HEK293 (cell line): ENCODE measurements around the gene BORCS5.

ENCODE experiments used
- BCL11A ChIP-seq: fragments of 450-650 bp; formaldehyde crosslinking; IDR thresholded peaks from 2 replicates; pipeline ENCODE4 v1.5.1; 2016; ENCODE audit warnings: low read depth, missing biosample characterization, missing genetic modification characterization
- KLF16 ChIP-seq: fragments of 450-650 bp; formaldehyde crosslinking; IDR thresholded peaks from 2 replicates; pipeline ENCODE4 v1.5.1; 2017; ENCODE audit warnings: missing biosample characterization, missing genetic modification characterization
- MYNN ChIP-seq: fragments of 450-650 bp; formaldehyde crosslinking; IDR thresholded peaks from 2 replicates; pipeline ENCODE4 v1.5.1; 2016; ENCODE audit warnings: missing biosample characterization, missing genetic modification characterization, borderline replicate concordance
- YY1 ChIP-seq: fragments of 450-650 bp; formaldehyde crosslinking; IDR thresholded peaks from 2 replicates; pipeline ENCODE4 v1.5.1; 2018; ENCODE audit warnings: missing biosample characterization, missing genetic modification characterization
- ZBTB1 ChIP-seq: fragments of 450-650 bp; formaldehyde crosslinking; IDR thresholded peaks from 2 replicates; pipeline ENCODE4 v1.5.1; 2016; ENCODE audit warnings: missing biosample characterization, missing genetic modification characterization
- ZNF175 ChIP-seq: fragments of 450-650 bp; formaldehyde crosslinking; IDR thresholded peaks from 2 replicates; pipeline ENCODE4 v1.5.1; 2016; ENCODE audit warnings: missing biosample characterization, missing genetic modification characterization
- ZNF211 ChIP-seq: fragments of 450-650 bp; formaldehyde crosslinking; IDR thresholded peaks from 2 replicates; pipeline ENCODE4 v1.5.1; 2016; ENCODE audit warnings: low read depth, missing biosample characterization, missing genetic modification characterization
- ZNF248 ChIP-seq: fragments of 450-650 bp; formaldehyde crosslinking; IDR thresholded peaks from 2 replicates; pipeline ENCODE4 v1.5.1; 2017; ENCODE audit warnings: missing biosample characterization, missing genetic modification characterization
- ZNF274 ChIP-seq, 2 experiments: fragments of 200-500 bp in 1 of 2; fragments of 450-650 bp in 1 of 2; sonication (Bioruptor generic) in 1 of 2; formaldehyde crosslinking in 1 of 2; IDR thresholded peaks; 2 replicates each; pipeline versions ENCODE4 v1.5.1 to v1.6.1; 2014 to 2016; ENCODE audit warnings: borderline replicate concordance in 1 of 2, inconsistent platforms in 1 of 2, low read length in 1 of 2, missing biosample characterization in 1 of 2, missing genetic modification characterization in 1 of 2
- ZNF529 ChIP-seq: fragments of 450-650 bp; formaldehyde crosslinking; IDR thresholded peaks from 2 replicates; pipeline ENCODE4 v1.5.1; 2017; ENCODE audit warnings: missing genetic modification characterization, missing biosample characterization; ENCODE audit not compliant: insufficient replicate concordance
- ZNF785 ChIP-seq: fragments of 450-650 bp; formaldehyde crosslinking; IDR thresholded peaks from 2 replicates; pipeline ENCODE4 v1.5.1; 2016; ENCODE audit warnings: missing biosample characterization, missing genetic modification characterization
- ZSCAN30 ChIP-seq: fragments of 450-650 bp; IDR thresholded peaks from 2 replicates; pipeline ENCODE4 v1.5.1; 2018; ENCODE audit warnings: missing biosample characterization, mild to moderate bottlenecking, missing genetic modification characterization, moderate library complexity
- TF ChIP-seq, protein P1 (sequence below): fragments of 450-650 bp; formaldehyde crosslinking; IDR thresholded peaks from 2 replicates; pipeline ENCODE4 v1.5.1; 2016; ENCODE audit warnings: missing biosample characterization, missing genetic modification characterization
- TF ChIP-seq, protein P2 (sequence below): fragments of 450-650 bp; formaldehyde crosslinking; IDR thresholded peaks from 2 replicates; pipeline ENCODE4 v1.5.1; 2017; ENCODE audit warnings: missing biosample characterization, missing genetic modification characterization

DNA sequence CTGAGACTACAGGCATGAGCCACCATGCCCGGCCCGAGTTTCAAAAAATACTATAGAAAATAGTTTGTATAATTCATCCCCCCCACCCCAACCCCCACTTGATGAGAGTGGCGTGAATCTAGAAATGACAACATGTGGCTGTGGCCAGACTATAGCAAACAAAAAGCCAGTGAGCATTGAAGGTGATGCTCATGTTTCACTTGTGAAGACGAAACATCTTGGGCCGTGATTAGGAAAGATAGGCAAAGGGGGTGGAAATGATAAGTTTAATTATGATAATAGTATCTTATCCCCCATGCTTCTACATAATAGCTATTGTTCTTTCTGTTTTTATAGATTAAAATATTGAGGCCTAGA lies 8.5 kb downstream of the BORCS5 start:
- no peak for TF ChIP-seq YY1 (tag by site-specific recombination)
- TF ChIP-seq, protein P1, sequence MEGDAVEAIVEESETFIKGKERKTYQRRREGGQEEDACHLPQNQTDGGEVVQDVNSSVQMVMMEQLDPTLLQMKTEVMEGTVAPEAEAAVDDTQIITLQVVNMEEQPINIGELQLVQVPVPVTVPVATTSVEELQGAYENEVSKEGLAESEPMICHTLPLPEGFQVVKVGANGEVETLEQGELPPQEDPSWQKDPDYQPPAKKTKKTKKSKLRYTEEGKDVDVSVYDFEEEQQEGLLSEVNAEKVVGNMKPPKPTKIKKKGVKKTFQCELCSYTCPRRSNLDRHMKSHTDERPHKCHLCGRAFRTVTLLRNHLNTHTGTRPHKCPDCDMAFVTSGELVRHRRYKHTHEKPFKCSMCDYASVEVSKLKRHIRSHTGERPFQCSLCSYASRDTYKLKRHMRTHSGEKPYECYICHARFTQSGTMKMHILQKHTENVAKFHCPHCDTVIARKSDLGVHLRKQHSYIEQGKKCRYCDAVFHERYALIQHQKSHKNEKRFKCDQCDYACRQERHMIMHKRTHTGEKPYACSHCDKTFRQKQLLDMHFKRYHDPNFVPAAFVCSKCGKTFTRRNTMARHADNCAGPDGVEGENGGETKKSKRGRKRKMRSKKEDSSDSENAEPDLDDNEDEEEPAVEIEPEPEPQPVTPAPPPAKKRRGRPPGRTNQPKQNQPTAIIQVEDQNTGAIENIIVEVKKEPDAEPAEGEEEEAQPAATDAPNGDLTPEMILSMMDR (tag by site-specific recombination): no peak
- TF ChIP-seq ZNF274 (IDR thresholded peaks at IDR 0.05; ENCODE audit: low read length): no peak
- no peak for TF ChIP-seq ZNF274 (tag by site-specific recombination; IDR thresholded peaks at IDR 0.05; ENCODE audit: borderline replicate concordance)
- no peak for TF ChIP-seq MYNN
- no peak for TF ChIP-seq BCL11A (tag by site-specific recombination)
- TF ChIP-seq, protein P2, sequence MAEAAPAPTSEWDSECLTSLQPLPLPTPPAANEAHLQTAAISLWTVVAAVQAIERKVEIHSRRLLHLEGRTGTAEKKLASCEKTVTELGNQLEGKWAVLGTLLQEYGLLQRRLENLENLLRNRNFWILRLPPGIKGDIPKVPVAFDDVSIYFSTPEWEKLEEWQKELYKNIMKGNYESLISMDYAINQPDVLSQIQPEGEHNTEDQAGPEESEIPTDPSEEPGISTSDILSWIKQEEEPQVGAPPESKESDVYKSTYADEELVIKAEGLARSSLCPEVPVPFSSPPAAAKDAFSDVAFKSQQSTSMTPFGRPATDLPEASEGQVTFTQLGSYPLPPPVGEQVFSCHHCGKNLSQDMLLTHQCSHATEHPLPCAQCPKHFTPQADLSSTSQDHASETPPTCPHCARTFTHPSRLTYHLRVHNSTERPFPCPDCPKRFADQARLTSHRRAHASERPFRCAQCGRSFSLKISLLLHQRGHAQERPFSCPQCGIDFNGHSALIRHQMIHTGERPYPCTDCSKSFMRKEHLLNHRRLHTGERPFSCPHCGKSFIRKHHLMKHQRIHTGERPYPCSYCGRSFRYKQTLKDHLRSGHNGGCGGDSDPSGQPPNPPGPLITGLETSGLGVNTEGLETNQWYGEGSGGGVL (tag by site-specific recombination): no peak
- TF ChIP-seq ZNF175 (tag by site-specific recombination): no peak
- no peak for TF ChIP-seq ZNF529
- TF ChIP-seq ZNF248 (tag by site-specific recombination): no peak
- no peak for TF ChIP-seq ZBTB1 (tag by site-specific recombination)
- no peak for TF ChIP-seq ZNF785 (tag by site-specific recombination)
- no peak for TF ChIP-seq KLF16
- TF ChIP-seq ZNF211: no peak
- TF ChIP-seq ZSCAN30 (tag by site-specific recombination): no peak
